HG02798 (cell line): ENCODE results near the gene ATP1A4.
"Not testable (repeated sequence)": the region's sequence is repeated elsewhere in the genome, so short reads cannot be mapped to it uniquely, and the experiment has no call there.

ENCODE experiments used
- ATAC-seq: cut with Tn5 transposase; IDR thresholded peaks from one replicate; pipeline ENCODE4 v1.9.1; 2021; ENCODE audit warnings: mild to moderate bottlenecking; ENCODE audit not compliant: unreplicated experiment, poor library complexity

Gene ATP1A4

DNA sequence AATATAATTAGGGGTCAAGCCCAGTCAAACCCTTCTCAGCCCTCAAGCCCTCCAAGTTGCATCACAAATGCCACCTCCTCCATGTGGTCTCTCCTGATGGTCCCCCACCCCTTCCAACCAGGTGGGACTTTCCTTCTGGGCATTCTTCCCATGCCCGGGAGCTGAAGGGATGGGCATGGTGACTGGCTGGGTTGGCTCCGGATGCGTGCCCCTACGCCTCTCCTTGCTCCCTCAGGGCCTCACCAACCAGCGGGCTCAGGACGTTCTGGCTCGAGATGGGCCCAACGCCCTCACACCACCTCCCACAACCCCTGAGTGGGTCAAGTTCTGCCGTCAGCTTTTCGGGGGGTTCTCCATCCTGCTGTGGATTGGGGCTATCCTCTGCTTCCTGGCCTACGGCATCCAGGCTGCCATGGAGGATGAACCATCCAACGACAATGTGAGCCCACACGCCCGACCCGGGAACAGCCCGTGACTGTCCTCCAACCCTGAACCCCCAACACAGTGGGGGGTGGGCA, 28.4 kb upstream of the ATP1A4 start:
- ATAC-seq: no peak

DNA sequence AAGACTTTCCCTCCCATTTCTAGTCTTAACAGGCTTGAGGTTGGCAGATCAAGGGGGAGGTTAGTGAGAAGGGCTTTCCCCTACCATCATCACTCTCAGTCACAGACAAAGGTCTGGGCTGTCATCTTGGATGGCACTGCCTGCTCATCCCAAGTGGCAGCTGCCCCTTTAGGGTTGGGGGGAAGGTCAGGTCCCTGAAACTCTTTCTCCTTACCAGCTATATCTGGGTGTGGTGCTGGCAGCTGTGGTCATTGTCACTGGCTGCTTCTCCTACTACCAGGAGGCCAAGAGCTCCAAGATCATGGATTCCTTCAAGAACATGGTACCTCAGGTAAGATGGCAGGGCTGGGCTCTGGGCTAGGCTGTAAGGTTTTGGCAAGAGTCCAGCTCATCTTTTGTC, 27.7 kb upstream of the ATP1A4 start:
- ATAC-seq: no peak

DNA sequence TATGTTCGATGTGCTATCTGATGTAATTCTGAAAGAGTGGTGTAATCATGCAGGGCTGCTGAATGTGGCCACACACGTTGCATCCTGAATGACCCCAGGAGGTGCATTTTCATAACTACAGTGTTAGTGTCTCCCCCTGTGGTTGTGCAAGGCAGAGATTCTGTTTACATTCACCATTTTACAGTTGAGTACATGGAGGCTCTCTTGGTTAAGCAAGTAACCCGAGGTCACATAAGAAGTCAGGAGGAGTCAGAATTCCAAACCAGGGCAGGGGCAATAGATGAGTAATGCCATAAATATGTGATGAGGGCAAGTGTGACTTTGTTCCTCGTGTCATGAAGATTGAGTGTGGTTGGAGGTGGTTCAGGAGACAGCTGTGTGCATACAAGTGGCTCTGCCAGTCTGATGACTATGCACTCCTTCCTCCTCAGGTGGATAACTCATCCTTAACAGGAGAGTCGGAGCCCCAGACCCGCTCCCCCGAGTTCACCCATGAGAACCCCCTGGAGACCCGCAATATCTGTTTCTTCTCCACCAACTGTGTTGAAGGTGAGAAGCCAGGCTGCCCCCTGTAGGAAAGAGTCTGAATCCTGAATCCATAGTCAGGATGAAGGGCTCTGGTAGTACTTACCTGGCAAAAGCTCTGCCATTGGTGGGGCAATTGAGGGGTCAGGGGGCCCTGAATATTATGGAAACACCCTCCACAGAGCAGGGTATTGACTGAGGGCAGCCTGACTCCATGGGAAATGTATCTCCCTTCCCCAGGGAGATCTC, 26.5 kb upstream of the ATP1A4 start:
- no peak for ATAC-seq

DNA sequence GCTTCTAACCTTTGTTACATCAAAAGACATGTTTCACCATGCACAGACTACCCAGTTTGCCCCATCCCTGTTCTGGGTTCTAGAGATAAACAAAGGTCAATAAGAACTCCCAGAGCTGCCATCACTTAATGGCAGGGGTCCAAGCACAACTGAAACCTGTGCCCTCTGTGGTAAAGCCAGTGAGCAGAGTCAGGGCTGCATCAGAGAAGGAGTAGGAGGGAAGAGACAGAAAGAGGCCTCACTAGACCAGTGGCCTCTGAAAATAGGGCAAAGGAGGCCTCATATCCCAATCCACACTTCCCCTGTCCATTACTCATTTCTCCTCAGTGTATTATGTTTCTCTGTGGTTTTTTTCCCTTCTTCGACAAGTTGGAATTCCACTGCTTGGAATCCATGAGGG, 25.7 kb upstream of the ATP1A4 start:
- no peak for ATAC-seq

DNA sequence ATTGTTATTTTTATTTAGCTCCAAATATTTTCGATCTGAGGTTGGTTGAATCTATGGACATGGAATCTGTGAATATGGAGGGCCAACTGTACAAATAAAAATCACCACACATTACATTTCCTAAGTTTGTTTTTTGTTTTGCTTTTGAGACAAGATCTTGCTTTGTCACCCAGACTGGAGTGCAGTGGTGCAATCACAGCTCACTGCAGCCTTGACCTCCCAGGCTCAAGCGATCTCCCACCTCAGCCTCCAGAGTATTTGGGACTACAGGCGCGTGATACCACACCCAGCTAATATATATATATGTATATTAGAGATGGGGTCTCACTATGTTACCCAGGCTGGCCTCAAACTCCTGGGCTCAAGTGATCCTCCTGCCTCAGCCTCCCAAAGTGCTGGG, 25.1 kb upstream of the ATP1A4 start:
- ATAC-seq: not testable (repeated sequence)

DNA sequence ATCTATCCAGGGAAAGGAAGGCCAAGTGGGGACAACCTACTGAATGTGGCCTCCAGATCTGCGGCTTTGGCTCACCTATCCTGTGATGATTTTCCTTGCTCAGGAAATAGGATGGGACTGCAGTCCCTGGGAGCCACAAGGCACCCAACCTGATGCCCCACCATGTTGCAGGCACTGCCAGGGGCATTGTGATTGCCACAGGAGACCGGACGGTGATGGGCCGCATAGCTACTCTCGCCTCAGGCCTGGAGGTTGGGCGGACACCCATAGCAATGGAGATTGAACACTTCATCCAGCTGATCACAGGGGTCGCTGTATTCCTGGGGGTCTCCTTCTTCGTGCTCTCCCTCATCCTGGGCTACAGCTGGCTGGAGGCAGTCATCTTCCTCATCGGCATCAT, 24.0 kb upstream of the ATP1A4 start:
- ATAC-seq: no peak

DNA sequence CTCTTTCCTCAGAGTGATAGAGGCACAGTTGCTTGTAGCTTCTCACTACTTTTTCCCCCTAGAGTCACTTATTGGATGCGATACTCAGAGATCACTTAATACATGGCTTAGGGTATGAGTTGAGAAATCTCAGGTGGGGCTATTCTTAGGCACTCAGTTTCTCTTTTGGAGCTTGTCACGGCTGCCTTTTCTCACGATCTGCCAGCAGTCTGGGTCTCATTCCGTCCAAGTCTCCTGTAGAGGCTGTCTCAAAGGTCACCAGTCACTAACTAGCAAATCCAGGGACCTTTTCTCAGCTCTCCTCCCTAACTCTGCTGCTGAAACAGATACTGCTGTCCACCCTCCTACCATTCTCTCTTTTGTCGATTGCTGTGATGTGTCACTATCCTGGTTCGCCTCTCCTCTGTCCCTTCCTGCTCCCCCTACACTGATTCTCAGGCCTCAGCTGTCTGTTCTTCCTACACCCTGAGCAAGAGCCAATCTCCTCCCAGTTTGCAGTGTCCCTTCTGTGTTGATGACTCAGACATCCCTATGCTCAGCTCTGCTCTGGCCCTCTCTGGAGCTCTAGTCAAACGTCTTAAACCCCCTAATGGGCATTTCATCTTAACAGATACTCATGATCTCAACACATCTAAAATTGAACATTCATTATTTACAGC, 23.4 kb upstream of the ATP1A4 start:
- ATAC-seq: no peak

DNA sequence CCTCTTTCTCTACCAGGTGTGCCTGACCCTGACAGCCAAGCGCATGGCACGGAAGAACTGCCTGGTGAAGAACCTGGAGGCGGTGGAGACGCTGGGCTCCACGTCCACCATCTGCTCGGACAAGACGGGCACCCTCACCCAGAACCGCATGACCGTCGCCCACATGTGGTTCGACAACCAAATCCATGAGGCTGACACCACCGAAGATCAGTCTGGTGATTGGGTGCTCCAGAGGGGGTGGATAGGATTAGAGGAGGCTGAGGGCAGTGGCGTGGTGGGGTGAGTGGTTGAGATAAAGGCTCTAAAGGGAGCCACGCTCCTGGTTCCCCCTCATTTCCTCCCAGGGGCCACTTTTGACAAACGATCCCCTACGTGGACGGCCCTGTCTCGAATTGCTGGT, 22.8 kb upstream of the ATP1A4 start:
- ATAC-seq: no peak

DNA sequence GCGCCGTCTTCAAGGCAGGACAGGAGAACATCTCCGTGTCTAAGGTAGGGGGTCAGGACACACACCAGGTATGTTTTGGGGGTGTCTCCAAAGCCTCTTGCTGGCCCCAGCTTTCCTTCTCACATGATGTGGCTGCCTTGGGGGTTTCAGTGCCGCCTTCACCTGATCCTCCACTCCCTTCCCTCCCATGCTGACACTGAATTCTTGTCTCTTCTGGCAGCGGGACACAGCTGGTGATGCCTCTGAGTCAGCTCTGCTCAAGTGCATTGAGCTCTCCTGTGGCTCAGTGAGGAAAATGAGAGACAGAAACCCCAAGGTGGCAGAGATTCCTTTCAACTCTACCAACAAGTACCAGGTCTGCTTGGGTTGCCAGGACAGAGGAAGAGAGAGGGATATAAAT, 22.4 kb upstream of the ATP1A4 start:
- no peak for ATAC-seq

DNA sequence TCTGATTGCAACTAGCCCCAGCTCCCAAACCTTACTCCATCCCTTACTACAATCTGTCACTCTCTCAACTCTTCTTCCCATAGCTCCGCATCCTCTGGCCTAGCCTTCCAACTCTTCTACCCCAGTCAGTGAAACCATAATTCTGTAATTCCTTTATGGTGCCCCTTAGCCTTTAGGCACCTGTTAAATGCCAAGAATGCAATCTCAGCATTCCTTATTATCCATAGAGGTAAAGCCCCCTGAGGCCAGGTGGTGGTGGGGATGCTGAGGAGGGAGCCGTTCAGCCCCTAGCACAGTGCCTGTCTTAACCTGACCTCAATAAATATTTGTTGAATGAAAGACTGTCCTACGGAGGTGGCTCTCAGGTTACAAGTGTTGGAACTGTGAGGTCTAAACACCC, 21.8 kb upstream of the ATP1A4 start:
- ATAC-seq: no peak

DNA sequence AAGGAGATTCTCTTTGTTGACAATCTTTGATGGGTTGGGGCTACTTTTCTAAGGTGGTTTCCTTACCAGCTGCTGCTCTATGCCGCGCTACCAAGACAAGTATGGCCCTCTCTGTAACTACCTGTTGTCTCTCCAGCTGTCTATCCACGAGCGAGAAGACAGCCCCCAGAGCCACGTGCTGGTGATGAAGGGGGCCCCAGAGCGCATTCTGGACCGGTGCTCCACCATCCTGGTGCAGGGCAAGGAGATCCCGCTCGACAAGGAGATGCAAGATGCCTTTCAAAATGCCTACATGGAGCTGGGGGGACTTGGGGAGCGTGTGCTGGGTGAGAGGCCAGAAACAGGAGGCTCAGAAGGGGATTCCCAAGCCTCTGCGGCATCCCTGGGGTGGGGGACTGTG, 21.4 kb upstream of the ATP1A4 start:
- no peak for ATAC-seq

DNA sequence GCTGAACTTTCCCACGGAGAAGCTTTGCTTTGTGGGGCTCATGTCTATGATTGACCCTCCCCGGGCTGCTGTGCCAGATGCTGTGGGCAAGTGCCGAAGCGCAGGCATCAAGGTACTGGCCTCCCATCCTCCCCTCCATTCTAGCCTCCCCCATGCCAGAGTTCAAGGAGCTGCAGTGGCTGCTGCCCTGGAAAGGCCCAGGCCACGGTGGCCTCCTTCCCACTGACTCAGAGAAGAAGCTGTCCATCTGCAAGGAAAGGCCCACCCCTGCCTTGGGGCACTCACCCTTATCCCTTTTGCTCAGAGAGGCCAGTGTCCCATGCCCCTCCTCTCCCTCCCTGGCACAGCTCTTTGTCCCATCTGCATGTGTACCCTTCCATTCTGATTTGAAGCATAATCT, 20.9 kb upstream of the ATP1A4 start:
- no peak for ATAC-seq

DNA sequence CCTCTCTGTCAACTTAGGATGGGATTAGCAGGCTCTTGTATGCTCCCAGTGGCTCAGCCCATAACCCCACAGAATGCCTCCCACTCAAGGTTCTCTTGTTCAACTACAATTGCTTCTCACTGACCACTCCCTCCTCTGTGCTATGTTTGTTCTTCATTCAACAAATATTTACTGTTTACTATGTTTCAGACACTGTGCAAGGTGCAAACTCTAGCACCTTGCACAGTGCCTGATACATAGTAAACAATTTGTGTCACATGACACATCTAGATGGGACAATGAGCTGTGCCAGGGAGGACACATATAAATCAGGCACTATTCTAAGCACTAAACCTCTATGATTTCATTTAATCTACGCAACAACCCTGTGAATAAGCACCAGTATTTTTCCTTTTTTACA, 20.5 kb upstream of the ATP1A4 start:
- no peak for ATAC-seq

DNA sequence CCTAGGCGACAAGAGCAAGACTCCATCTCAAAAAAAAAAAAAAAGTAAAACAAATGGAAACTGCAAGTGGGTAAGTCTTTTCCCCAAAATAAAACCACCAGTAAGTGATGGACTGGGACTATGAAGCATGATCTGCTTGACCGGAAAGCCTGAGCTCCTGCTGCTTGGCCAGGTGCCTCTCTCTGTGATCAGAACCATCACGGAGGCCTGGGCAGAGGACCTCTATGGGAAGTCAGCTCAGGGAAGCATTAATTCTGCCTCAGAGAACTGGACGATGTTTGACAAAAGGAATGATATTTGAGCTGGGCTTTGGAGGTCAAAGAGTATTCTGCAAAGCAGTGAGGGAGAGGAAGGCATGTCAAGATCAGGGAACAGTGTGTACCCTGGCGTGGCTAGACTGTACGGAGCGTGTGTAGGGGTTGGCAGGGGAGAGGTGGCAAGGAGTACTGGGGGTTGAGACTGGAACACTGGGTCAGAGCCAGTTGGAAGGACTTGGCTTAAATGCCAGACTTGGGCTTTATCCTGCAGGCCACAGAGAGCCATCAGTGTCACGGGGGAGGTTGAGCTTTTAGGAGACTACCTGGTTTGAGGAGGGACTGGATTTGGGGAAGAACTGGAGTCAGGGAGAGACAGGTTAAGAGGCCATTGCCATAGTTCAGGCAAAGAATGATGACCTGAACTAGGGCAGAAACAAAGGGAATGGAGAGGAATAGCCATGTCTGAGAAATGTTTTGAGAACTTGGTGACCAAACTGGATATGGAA, 19.4 kb upstream of the ATP1A4 start:
- no peak for ATAC-seq

DNA sequence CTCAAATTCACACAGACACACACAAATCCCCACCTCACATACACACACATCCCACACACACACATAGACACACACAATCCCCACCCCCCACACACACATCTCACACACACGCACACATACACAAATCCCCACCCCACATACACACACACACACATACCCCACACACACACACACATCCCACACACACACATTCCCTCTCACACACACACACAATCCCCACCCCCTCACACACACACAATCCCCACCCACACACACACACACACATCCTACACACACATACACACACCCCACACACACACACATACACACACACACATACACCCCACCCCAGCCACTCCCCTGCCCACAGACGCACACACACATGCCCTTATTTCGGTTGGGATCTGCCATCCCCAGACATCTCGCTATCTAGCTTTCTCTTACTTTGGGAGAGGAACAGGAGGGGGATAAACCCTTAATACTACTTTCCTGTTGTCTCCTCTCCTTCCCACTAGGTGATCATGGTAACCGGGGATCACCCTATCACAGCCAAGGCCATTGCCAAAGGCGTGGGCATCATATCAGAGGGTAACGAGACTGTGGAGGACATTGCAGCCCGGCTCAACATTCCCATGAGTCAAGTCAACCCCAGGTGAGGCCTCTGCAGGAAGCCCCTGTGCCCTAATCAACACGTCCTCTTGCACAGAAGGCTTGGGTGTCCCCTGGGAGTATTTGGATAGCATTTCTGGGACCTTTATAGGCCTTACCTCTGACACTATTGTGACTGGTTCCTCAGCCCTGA, 17.2 kb upstream of the ATP1A4 start:
- no peak for ATAC-seq

DNA sequence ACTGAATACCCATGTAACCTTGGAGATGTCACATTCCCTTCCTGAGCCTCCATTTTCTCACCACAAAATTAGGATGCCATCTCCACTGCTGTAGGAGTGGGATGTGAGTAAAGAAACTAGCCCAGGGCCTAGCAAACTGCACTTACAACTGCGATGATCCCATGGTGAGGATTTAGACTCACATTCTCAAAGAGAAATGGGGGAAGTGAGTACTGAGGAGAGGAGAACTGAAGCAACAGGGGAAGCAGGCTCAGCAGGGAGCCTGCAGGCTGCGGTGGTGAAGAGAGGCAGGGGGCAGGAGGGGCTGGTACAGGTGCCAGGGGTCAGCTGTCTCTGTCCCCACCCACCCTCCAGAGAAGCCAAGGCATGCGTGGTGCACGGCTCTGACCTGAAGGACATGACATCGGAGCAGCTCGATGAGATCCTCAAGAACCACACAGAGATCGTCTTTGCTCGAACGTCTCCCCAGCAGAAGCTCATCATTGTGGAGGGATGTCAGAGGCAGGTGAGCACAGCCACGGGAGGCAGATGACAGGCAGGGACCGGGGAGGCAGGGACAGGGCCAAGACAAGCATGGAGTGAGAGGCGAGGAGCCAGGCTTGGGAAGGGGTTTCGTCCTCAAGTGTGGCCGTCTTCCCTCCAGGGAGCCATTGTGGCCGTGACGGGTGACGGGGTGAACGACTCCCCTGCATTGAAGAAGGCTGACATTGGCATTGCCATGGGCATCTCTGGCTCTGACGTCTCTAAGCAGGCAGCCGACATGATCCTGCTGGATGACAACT, 16.4 kb upstream of the ATP1A4 start:
- no peak for ATAC-seq

DNA sequence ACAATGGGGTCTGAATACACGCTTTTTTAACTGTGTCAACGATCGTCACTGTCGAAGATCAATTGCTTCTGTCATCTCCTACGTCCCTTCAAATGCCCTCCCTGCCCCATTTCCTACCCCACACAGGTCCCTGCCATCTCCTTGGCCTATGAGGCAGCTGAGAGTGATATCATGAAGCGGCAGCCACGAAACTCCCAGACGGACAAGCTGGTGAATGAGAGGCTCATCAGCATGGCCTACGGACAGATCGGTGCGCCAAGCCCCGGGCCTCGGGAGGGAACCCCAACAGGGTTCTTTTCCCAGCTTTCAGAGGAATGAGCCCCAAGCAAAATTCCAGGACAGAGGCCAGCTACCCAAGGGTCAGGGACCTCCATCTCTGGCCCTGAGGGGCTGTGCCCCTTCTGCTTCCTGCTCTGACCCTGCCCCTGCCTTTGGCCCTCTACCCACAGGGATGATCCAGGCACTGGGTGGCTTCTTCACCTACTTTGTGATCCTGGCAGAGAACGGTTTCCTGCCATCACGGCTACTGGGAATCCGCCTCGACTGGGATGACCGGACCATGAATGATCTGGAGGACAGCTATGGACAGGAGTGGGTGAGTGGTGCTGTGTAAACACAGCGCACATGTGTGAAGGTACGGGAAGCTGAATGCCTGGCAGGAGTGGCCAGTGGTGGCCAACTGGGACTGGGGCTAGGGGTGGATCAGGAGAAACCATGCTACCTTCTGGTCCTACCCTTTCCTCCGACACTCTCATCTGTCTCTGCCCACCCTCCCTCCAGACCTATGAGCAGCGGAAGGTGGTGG, 15.1 kb upstream of the ATP1A4 start:
- no peak for ATAC-seq

DNA sequence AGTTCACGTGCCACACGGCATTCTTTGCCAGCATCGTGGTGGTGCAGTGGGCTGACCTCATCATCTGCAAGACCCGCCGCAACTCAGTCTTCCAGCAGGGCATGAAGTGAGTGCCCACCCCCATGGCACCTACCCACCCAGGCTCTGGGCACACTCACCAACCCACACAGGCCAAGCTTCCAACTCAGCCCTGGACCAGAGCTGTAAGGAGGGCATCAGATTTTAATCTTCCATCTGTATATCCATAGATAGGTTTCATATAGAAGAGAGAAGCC, 14.5 kb upstream of the ATP1A4 start:
- ATAC-seq: no peak

DNA sequence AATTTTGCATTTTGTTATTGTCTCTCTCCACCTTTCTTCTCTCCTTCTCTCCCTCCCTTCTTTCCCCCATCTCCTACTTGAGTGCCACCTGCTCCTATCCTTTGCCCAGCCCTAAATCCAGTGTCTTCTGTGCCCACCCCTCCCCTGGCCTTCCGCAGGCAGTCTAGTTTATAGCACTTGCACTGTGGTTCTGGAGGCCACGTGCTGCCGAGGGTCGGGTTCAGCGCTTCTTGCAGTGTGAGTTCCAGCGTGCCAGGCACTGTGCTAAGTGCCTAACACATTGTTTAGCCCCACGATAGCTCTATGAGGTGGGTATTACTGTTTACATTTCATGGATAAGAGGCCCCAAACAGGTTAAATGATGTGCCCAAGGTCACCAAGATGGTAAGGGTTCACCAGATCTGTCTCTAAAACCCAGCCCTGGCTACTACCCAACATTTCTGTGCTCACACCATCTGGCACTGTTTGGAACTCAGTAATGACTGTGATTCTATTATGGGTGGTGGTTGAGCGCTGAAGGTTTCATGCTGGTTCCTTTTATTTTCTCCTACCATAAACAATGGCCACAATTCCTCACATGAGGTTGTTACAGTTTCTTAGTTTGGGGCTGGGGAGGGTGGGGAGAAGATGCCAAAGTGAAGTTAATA, 14.1 kb upstream of the ATP1A4 start:
- no peak for ATAC-seq
